ENCODE measurements around the gene CCDC185. TPM values are rescaled to one million over a fixed set of nuclear protein-coding genes. Genes with fewer than 3 reads are reported as not detected.

The CCDC185 gene
- polyA plus RNA-seq, 3 donors, result not detected

- H3K27ac ChIP-seq (ENCODE audit: low read depth, low read length), result no peak overlapping the region
- WGBS, 3 donors, result 41 to 62% (median 59%) methylated on average over 1 of the region's 1 CpG
Measured at GRCh38 chr1:223422911-223423310, 29.7 kb downstream of the CCDC185 start.

GRCh38 chr1:223423641-223424233 lies 30.5 kb downstream of the CCDC185 start:
- WGBS, 3 donors, result 51 to 62% (median 52%) methylated on average over 4 of the region's 4 CpGs
- H3K27ac ChIP-seq (ENCODE audit: low read depth, low read length), result no peak overlapping the region

- WGBS, 3 donors, result 65 to 93% (median 74%) methylated on average over 5 of the region's 5 CpGs
- H3K27ac ChIP-seq (ENCODE audit: low read depth, low read length), result no peak overlapping the region
Measured at GRCh38 chr1:223425550-223425949, 32.3 kb downstream of the CCDC185 start.

- H3K27ac ChIP-seq (ENCODE audit: low read depth, low read length), result no peak overlapping the region
- 89 to 94% (median 93%) methylated on average over 1 of the region's 1 CpG for WGBS, 3 donors
Measured at GRCh38 chr1:223426936-223427335, 33.7 kb downstream of the CCDC185 start.

- 80 to 85% (median 84%) methylated on average over 2 of the region's 2 CpGs for WGBS, 3 donors
Measured at GRCh38 chr1:223429313-223429731, 36.1 kb downstream of the CCDC185 start.

GRCh38 chr1:223429821-223430220 lies 36.6 kb downstream of the CCDC185 start:
- H3K27ac ChIP-seq (ENCODE audit: low read depth, low read length), result no peak overlapping the region

More at GRCh38 chr1:223429313-223429731, 36.1 kb downstream of the CCDC185 start:
- H3K27ac ChIP-seq (ENCODE audit: low read depth, low read length), result no peak overlapping the region

GRCh38 chr1:223430236-223430635 lies 37.0 kb downstream of the CCDC185 start:
- no peak overlapping the region for H3K27ac ChIP-seq (ENCODE audit: low read depth, low read length)
- 35 to 64% (median 45%) methylated on average over 1 of the region's 1 CpG for WGBS, 3 donors

More at GRCh38 chr1:223429821-223430220, 36.6 kb downstream of the CCDC185 start:
- WGBS, 3 donors, result 25 to 44% (median 30%) methylated on average over 1 of the region's 1 CpG

- no peak overlapping the region for H3K27ac ChIP-seq (ENCODE audit: low read depth, low read length)
- 58 to 88% (median 64%) methylated on average over 3 of the region's 3 CpGs for WGBS, 3 donors
Measured at GRCh38 chr1:223437151-223437550, 43.9 kb downstream of the CCDC185 start.

- H3K27ac ChIP-seq (ENCODE audit: low read depth, low read length), result no peak overlapping the region
- 94 to 100% (median 95%) methylated on average over 1 of the region's 1 CpG for WGBS, 3 donors
Measured at GRCh38 chr1:223443397-223443796, 50.2 kb downstream of the CCDC185 start.

- H3K27ac ChIP-seq (ENCODE audit: low read depth, low read length), result no peak overlapping the region
- 82 to 94% (median 90%) methylated on average over 7 of the region's 7 CpGs for WGBS, 3 donors
Measured at GRCh38 chr1:223444411-223444810, 51.2 kb downstream of the CCDC185 start.

Other genes with a start within 250 kb of the CCDC185 start
- 1 to 10 TPM in 2 of 3 donors, under 1 TPM in 1; 0.91 to 6.8 (median 5.6) TPM for gene SUSD4, start 29.2 kb upstream of the CCDC185 start, polyA plus RNA-seq

Measured in adipose tissue (tissue), 3 donors.